Epithelial cell of esophagus (primary cell): ENCODE measurements around the gene KCNMA1.

Experiments
- DNase-seq: peaks from one replicate; pipeline ENCODE4 v3.0.0; 2010; ENCODE audit warnings: low read depth
- H3K4me3 ChIP-seq: 2 replicates; pipeline ENCODE4 v1.5.1; 2011; ENCODE audit warnings: mild to moderate bottlenecking, low read length, control low read depth
- TF ChIP-seq, protein P1 (sequence below): IDR thresholded peaks from 2 replicates; pipeline ENCODE4 v1.5.1; 2011; ENCODE audit warnings: low read depth, mild to moderate bottlenecking, low read length, control low read depth, inconsistent platforms; ENCODE audit not compliant: insufficient read depth; ENCODE audit errors: missing control alignments

The KCNMA1 gene

DNA sequence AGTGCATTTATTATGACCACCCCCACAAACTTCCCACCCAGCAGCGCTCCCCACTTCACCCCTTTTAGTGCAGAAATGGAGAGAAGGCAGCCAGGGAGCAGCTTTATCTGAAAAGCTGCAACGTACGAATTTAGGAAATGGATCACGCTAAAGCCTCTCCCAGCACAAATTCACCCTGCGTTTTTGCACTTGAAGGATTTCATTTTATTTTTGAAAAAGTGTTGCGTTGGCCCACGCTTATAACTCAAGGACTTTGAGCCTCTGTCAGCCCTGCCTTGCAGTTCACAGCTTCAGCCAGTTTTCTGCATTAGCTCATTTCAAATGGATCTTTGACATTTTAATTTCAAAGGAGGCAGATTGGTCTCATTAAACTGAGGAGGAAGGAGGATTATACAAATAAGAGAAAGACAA is 556.1 kb downstream of the KCNMA1 start:
- TF ChIP-seq, protein P1, sequence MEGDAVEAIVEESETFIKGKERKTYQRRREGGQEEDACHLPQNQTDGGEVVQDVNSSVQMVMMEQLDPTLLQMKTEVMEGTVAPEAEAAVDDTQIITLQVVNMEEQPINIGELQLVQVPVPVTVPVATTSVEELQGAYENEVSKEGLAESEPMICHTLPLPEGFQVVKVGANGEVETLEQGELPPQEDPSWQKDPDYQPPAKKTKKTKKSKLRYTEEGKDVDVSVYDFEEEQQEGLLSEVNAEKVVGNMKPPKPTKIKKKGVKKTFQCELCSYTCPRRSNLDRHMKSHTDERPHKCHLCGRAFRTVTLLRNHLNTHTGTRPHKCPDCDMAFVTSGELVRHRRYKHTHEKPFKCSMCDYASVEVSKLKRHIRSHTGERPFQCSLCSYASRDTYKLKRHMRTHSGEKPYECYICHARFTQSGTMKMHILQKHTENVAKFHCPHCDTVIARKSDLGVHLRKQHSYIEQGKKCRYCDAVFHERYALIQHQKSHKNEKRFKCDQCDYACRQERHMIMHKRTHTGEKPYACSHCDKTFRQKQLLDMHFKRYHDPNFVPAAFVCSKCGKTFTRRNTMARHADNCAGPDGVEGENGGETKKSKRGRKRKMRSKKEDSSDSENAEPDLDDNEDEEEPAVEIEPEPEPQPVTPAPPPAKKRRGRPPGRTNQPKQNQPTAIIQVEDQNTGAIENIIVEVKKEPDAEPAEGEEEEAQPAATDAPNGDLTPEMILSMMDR: no peak
- no peak for DNase-seq
- H3K4me3 ChIP-seq: no peak overlapping the region

GRCh38 chr10:77080361-77081027 is 557.1 kb downstream of the KCNMA1 start:
- DNase-seq: no peak
- TF ChIP-seq, protein P1: no peak
- H3K4me3 ChIP-seq: no peak overlapping the region

- H3K4me3 ChIP-seq: no peak overlapping the region
- no peak for DNase-seq
- TF ChIP-seq, protein P1: no peak
Observed at GRCh38 chr10:77079592-77080300, 557.9 kb downstream of the KCNMA1 start.

DNA sequence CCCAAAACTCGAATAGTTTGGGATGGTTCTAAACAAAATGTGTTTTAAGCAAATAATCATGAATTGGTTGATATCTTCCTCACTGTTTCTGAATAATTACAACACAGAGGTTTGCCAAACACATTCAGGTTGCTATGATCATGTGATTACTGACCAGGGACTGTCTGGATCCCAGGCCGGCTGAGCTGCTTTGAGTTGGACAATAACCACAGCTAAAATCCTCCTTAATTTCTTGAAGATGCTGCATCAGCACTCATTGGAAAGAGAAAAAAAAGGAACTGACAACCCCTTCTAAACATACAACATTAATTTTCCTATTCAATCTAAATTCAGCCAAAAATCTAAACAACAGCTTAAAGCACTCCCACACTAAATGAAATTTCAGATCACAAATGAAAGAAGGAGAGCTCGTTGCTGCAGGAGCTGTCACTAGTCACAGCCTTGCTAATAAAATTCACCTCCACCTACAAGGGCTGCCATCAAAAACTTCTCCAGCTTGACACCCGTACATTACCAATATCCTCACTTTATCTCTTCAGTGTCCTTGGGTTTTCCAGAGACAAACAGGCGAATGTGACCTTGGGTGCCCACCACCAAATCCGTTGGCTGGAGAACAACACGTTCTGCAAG is 560.2 kb downstream of the KCNMA1 start:
- no peak overlapping the region for H3K4me3 ChIP-seq
- no peak for DNase-seq
- TF ChIP-seq, protein P1: no peak

DNA sequence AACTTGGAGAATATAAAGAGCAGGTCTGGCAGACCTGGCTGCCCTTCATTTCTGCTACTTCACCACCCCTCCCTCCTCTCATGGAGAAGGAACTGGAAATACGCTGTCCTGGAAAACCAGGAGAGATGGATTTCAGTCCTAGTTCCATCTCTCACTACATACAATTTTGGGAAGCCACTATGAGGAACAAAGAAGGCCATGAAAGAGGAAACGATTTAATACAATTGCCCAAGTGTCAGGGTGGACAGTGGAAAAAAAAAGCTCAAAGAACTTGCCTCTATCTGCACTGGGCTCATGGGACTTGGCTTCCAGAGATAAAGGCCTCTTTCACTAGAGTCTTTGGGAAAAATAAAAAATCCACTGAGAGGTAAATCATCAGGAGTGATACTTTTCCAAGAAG is 561.7 kb downstream of the KCNMA1 start:
- DNase-seq: no peak
- TF ChIP-seq, protein P1: no peak
- no peak overlapping the region for H3K4me3 ChIP-seq

DNA sequence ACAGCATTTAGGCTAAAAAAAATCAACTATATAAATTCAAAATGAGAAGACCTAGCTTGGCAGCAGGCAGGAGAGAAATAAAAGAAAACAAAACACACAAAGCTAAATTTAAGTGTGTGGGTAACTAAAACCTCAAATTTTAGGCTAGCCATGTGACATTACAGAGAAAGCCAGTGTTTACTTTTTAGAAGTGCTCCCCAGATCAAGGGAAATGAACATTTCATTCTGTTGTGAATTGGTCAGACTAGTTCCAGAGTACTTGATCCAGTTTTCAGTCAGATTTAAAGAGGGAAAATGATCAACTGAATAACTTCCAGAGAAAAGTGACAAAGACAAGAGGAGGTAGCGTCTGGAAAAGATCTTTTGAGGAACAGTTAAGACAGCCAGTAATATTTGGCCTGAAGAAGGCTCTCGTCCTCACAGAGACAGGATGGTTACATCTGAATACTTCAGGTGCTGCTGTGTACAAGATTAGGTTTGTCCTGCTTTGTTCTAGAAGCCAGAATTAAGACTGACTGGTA is 563.4 kb downstream of the KCNMA1 start:
- DNase-seq: no peak
- TF ChIP-seq, protein P1: no peak

GRCh38 chr10:77073663-77073960 is 564.0 kb downstream of the KCNMA1 start:
- no peak for DNase-seq
- no peak overlapping the region for H3K4me3 ChIP-seq
- TF ChIP-seq, protein P1: no peak

More for the DNA sequence above, 563.4 kb downstream of the KCNMA1 start:
- no peak overlapping the region for H3K4me3 ChIP-seq
